Prostate gland (tissue), 2 donors: Measurements from ENCODE around the gene STAC. TPM values are rescaled to one million over a fixed set of nuclear protein-coding genes. Genes with fewer than 3 reads are reported as not detected.

ENCODE experiments used
- DNase-seq: peaks from one replicate; pipeline ENCODE4 v3.0.0-alpha.2; 2019; ENCODE audit warnings: low spot score
- H3K27ac ChIP-seq, 2 donors: fragments of 200-600 bp; sonication (generic); 2 replicates each; pipeline ENCODE4 v1.5.1; 2017 to 2019
- H3K27me3 ChIP-seq: fragments of 200-600 bp; sonication (generic); replicated peaks from 2 replicates; pipeline ENCODE4 v1.5.1; 2019; ENCODE audit not compliant: insufficient read depth
- H3K36me3 ChIP-seq, 2 donors: fragments of 200-600 bp; sonication (generic); 1 replicate in 1 of 2; 2 replicates in 1 of 2; pipeline versions ENCODE4 v1.5.1 to v1.8.1; 2017 to 2019
- H3K4me1 ChIP-seq: fragments of 200-600 bp; sonication (generic); replicated peaks from 2 replicates; pipeline ENCODE4 v1.5.1; 2019
- H3K4me3 ChIP-seq, 2 donors: fragments of 200-600 bp; sonication (generic); 2 replicates each; pipeline ENCODE4 v1.5.1; 2017 to 2019
- H3K9me3 ChIP-seq: fragments of 200-600 bp; sonication (generic); 2 replicates; pipeline ENCODE4 v1.5.1; 2017
- CTCF ChIP-seq, 4 experiments: fragments of 200-600 bp in 2 of 4; fragments of 450-650 bp in 2 of 4; sonication (generic) in 2 of 4; IDR thresholded peaks; 1 replicate in 3 of 4; 2 replicates in 1 of 4; pipeline ENCODE4 v1.5.1; 2016 to 2019; ENCODE audit warnings: antibody characterized with exemption in 4 of 4, mild to moderate bottlenecking in 2 of 4, moderate library complexity in 2 of 4
- POLR2A ChIP-seq: fragments of 450-650 bp; IDR thresholded peaks from one replicate; pipeline ENCODE4 v1.6.1; 2016; ENCODE audit warnings: antibody characterized with exemption, mild to moderate bottlenecking
- POLR2AphosphoS5 ChIP-seq: sonication (generic); formaldehyde crosslinking; IDR thresholded peaks from one replicate; pipeline ENCODE4 v1.6.1; 2017; ENCODE audit warnings: antibody characterized with exemption
- WGBS: methylation state at CpG from one replicate; pipeline ENCODE4 v1.1.5; 2018; 5-methylcytosine and 5-hydroxymethylcytosine counted together
- intact Hi-C: fragments of 100-400 bp; cut with DNase I; formaldehyde crosslinking; loops from one replicate; pipeline ENCODE4 v1.14.2; 2022
- total RNA-seq, 2 donors: library from RNA; depleted of rRNA; stranded (reverse); fragments of >200 nt; gene quantifications; one replicate each; pipeline ENCODE4 v1.1.0, GENCODE V29; 2016

STAC gene
- total RNA-seq, 2 donors from 2014 or later, result 10.6 to 18.4 TPM

GRCh38 chr3:36428445-36428844 lies 48.1 kb downstream of the STAC start:
- Histone ChIP-seq H3K4me3 (no peak overlapping the region), H3K27ac (no peak overlapping the region), H3K36me3 (no peaks in the 10 kb centered on the region), H3K9me3 (no peaks in the 10 kb centered on the region), H3K27me3 (no peaks in the 10 kb centered on the region), H3K4me1 (no peaks in the 10 kb centered on the region)
- DNase-seq, result no peak
- 87% methylated on average over 4 of the region's 4 CpGs for WGBS
- intact Hi-C loops, result no loop called here
- TF ChIP-seq CTCF (IDR thresholded peaks at IDR 0.05) (no peak), POLR2AphosphoS5 (no peak), POLR2A (no peak)

GRCh38 chr3:36429986-36430485 lies 49.7 kb downstream of the STAC start:
- intact Hi-C loops, result no loop called here
- Histone ChIP-seq H3K27ac (no peak overlapping the region), H3K36me3 (no peaks in the 10 kb centered on the region), H3K27me3 (no peaks in the 10 kb centered on the region), H3K4me1 (no peaks in the 10 kb centered on the region), H3K4me3 (no peak overlapping the region), H3K9me3 (no peaks in the 10 kb centered on the region)
- no peak for DNase-seq
- TF ChIP-seq CTCF (IDR thresholded peaks at IDR 0.05) (no peak), POLR2AphosphoS5 (no peak), POLR2A (no peak)
- WGBS, result 91% methylated on average over 3 of the region's 3 CpGs

GRCh38 chr3:36433511-36433910 lies 53.2 kb downstream of the STAC start:
- H3K4me1 ChIP-seq, result no peaks in the 10 kb centered on the region
- no peak overlapping the region for H3K27ac ChIP-seq
- intact Hi-C loops, result no loop called here
- H3K27me3 ChIP-seq, result no peaks in the 10 kb centered on the region
- TF ChIP-seq POLR2AphosphoS5, result no peak
- no peak for TF ChIP-seq CTCF (IDR thresholded peaks at IDR 0.05)
- no peak for TF ChIP-seq POLR2A
- no peak overlapping the region for H3K4me3 ChIP-seq
- no peak for DNase-seq
- no peaks in the 10 kb centered on the region for H3K36me3 ChIP-seq
- no peaks in the 10 kb centered on the region for H3K9me3 ChIP-seq

- H3K36me3 ChIP-seq, result no peaks in the 10 kb centered on the region
- intact Hi-C loops, result no loop called here
- no peak for DNase-seq
- no peaks in the 10 kb centered on the region for H3K4me1 ChIP-seq
- 61% methylated on average over 2 of the region's 2 CpGs for WGBS
- H3K4me3 ChIP-seq, result no peak overlapping the region
- H3K9me3 ChIP-seq, result no peaks in the 10 kb centered on the region
- no peak overlapping the region for H3K27ac ChIP-seq
- no peak for TF ChIP-seq CTCF (IDR thresholded peaks at IDR 0.05)
- no peak for TF ChIP-seq POLR2A
- TF ChIP-seq POLR2AphosphoS5, result no peak
- no peaks in the 10 kb centered on the region for H3K27me3 ChIP-seq
These were observed 54.6 kb downstream of the STAC start for GRCh38 chr3:36434687-36435426.
